Endothelial cell of umbilical vein (primary cell): ENCODE data around the gene LGI4. TPM values are rescaled to one million over a fixed set of nuclear protein-coding genes. Genes with fewer than 3 reads are reported as not detected.

Experiments used
- BruUV-seq: library from RNA; stranded (reverse); fragments of 400-500 nt; replicated peaks from 2 replicates; lab custom pipeline; 2021; lab: Mats Ljungman, UMichigan
- CTCF ChIA-PET: fragments of 300-600, 350-600 bp; sonication (Branson Sonifier 250); formaldehyde crosslinking; loops from one replicate; lab custom pipeline; 2021; ENCODE audit warnings: antibody characterized with exemption, inconsistent platforms; lab: Charles Lee
- POLR2A ChIA-PET: fragments of 300-600, 350-600 bp; sonication (Branson Sonifier 250); formaldehyde crosslinking; loops from one replicate; lab custom pipeline; 2021; ENCODE audit warnings: antibody characterized with exemption, inconsistent platforms; lab: Charles Lee
- DNase-seq: peaks from one replicate; pipeline ENCODE4 v3.0.0-alpha.2; 2011; ENCODE audit warnings: low read depth, low spot score
- FAIRE-seq: peaks from 2 replicates; lab custom pipeline; 2011; peaks lifted over from hg19 to GRCh38; lab: Jason Lieb, UNC
- H2AFZ ChIP-seq: 2 replicates; pipeline ENCODE4 v1.6.0; 2012; ENCODE audit warnings: low read depth, low read length, control low read depth, inconsistent platforms
- H3K27ac ChIP-seq: 2 replicates; pipeline ENCODE4 v1.5.1; 2011; ENCODE audit warnings: low read depth, mild to moderate bottlenecking, control low read depth, low read length, moderate library complexity; ENCODE audit not compliant: insufficient read depth
- H3K27me3 ChIP-seq, 2 experiments: 2 replicates each; pipeline versions ENCODE4 v1.6.0 to v1.6.1; 2011; ENCODE audit warnings: low read length in 2 of 2, mixed read lengths in 1 of 2; ENCODE audit not compliant: control insufficient read depth in 2 of 2, insufficient read depth in 2 of 2
- H3K36me3 ChIP-seq, 2 experiments: 2 replicates in 1 of 2; 3 replicates in 1 of 2; pipeline ENCODE4 v1.5.1; 2011; ENCODE audit warnings: low read length in 2 of 2, mild to moderate bottlenecking in 1 of 2, moderate library complexity in 1 of 2; ENCODE audit not compliant: control insufficient read depth in 2 of 2, insufficient read depth in 2 of 2; ENCODE audit errors: extremely low read depth in 1 of 2
- H3K4me1 ChIP-seq: 3 replicates; pipeline ENCODE4 v1.5.1; 2011; ENCODE audit warnings: mild to moderate bottlenecking, low read length; ENCODE audit not compliant: control insufficient read depth, insufficient read depth; ENCODE audit errors: extremely low read depth
- H3K4me2 ChIP-seq: 2 replicates; pipeline ENCODE4 v1.6.1; 2011; ENCODE audit warnings: low read length, control low read depth, mixed read lengths; ENCODE audit not compliant: insufficient read depth
- H3K4me3 ChIP-seq, 3 experiments: fragments of 200-600 bp in 1 of 3; sonication (generic), shearing (Covaris generic) in 1 of 3; replicated peaks in 1 of 3; 2 replicates each; pipeline ENCODE4 v1.5.1; 2011 to 2016; ENCODE audit warnings: control low read depth in 3 of 3, low read length in 3 of 3, mild to moderate bottlenecking in 2 of 3, inconsistent platforms in 1 of 3, low read depth in 1 of 3, moderate library complexity in 1 of 3; ENCODE audit not compliant: insufficient read depth in 1 of 3
- H3K79me2 ChIP-seq: 2 replicates; pipeline ENCODE4 v1.6.0; 2012; ENCODE audit warnings: low read length, inconsistent platforms; ENCODE audit not compliant: control insufficient read depth, insufficient read depth
- H3K9ac ChIP-seq: replicated peaks from 2 replicates; pipeline ENCODE3; 2011; ENCODE audit warnings: low read length, control low read depth; ENCODE audit not compliant: insufficient read depth; ENCODE audit errors: extremely low read depth
- H3K9me1 ChIP-seq: replicated peaks from 3 replicates; pipeline ENCODE4 v1.6.0; 2011; ENCODE audit warnings: mild to moderate bottlenecking, low read length; ENCODE audit not compliant: control insufficient read depth, insufficient read depth; ENCODE audit errors: extremely low read depth
- H3K9me3 ChIP-seq: replicated peaks from 2 replicates; pipeline ENCODE4 v1.5.1; 2012; ENCODE audit warnings: low read length, inconsistent platforms; ENCODE audit not compliant: control insufficient read depth, insufficient read depth
- H4K20me1 ChIP-seq: replicated peaks from 2 replicates; pipeline ENCODE3; 2011; ENCODE audit warnings: mild to moderate bottlenecking, low read length; ENCODE audit not compliant: control insufficient read depth, insufficient read depth; ENCODE audit errors: extremely low read depth
- EZH2 ChIP-seq: IDR thresholded peaks from 2 replicates; pipeline ENCODE4 v1.6.1; 2012; ENCODE audit warnings: borderline replicate concordance, low read depth, mild to moderate bottlenecking, moderate library complexity, low read length, inconsistent platforms; ENCODE audit not compliant: severe bottlenecking
- FOS ChIP-seq: IDR thresholded peaks from 2 replicates; pipeline ENCODE4 v1.6.1; 2011; ENCODE audit warnings: mild to moderate bottlenecking, low read length, moderate library complexity, borderline replicate concordance; ENCODE audit not compliant: insufficient read depth
- GATA2 ChIP-seq: IDR thresholded peaks from 2 replicates; pipeline ENCODE4 v1.7.0; 2011; ENCODE audit warnings: low read depth, mild to moderate bottlenecking, moderate library complexity, mixed read lengths, low read length; ENCODE audit not compliant: insufficient read length, insufficient read depth
- JUN ChIP-seq: IDR thresholded peaks from 2 replicates; pipeline ENCODE4 v1.6.1; 2011; ENCODE audit warnings: borderline replicate concordance, low read depth; ENCODE audit not compliant: insufficient read length, insufficient read depth
- MAX ChIP-seq: IDR thresholded peaks from 2 replicates; pipeline ENCODE4 v1.6.1; 2011; ENCODE audit not compliant: insufficient read depth, insufficient read length
- MYC ChIP-seq: IDR thresholded peaks from one replicate; pipeline ENCODE4 v1.6.1; 2011; ENCODE audit warnings: mild to moderate bottlenecking, low read depth, low read length
- POLR2A ChIP-seq: IDR thresholded peaks from 2 replicates; pipeline ENCODE4 v1.6.1; 2012; ENCODE audit warnings: low read depth, mild to moderate bottlenecking, control low read depth, low read length
- POLR2AphosphoS5 ChIP-seq: IDR thresholded peaks from 2 replicates; pipeline ENCODE4 v1.6.1; 2012; ENCODE audit warnings: low read depth, mild to moderate bottlenecking, control low read depth, low read length, moderate library complexity; ENCODE audit not compliant: insufficient read depth
- dilution Hi-C: fragments of 300-500 bp; cut with MboI; formaldehyde crosslinking; loops from one replicate; pipeline ENCODE4 v1.15.0; 2019; ENCODE audit warnings: low sequenced_read_pairs; ENCODE audit not compliant: extremely low pct_ligation_motif_present
- intact Hi-C: fragments of 100-400 bp; cut with micrococcal nuclease; formaldehyde crosslinking; loops from one replicate; pipeline ENCODE4 v1.10.0; 2022
- polyA plus RNA-seq, 4 experiments: library from polyadenylated mRNA; depleted of rRNA in 3 of 4; stranded (reverse) in 3 of 4; unstranded in 1 of 4; fragments of >200 nt; gene quantifications; 2 replicates each; pipeline versions ENCODE4 v1.2.1 to v1.2.3, GENCODE V29; 2011 to 2012; ENCODE audit warnings: missing spikeins in 1 of 4
- total RNA-seq: library from RNA; stranded (reverse); gene quantifications from 2 replicates; pipeline ENCODE4 v1.2.3, GENCODE V29; 2021
- TF ChIP-seq, protein P1 (sequence below), 2 donors: IDR thresholded peaks; 1 replicate in 1 of 2; 2 replicates in 1 of 2; pipeline ENCODE4 v1.5.1; 2011; ENCODE audit warnings: low read length in 2 of 2, mild to moderate bottlenecking in 2 of 2, moderate library complexity in 2 of 2, control low read depth in 1 of 2, inconsistent platforms in 1 of 2, low read depth in 1 of 2; ENCODE audit not compliant: insufficient read depth in 1 of 2; ENCODE audit errors: extremely low read depth in 1 of 2

The LGI4 gene
- total and polyA plus RNA-seq, 2 donors (not counting 3 experiments of a cell fraction or from before 2014, with no cell fraction given), result not detected

DNA sequence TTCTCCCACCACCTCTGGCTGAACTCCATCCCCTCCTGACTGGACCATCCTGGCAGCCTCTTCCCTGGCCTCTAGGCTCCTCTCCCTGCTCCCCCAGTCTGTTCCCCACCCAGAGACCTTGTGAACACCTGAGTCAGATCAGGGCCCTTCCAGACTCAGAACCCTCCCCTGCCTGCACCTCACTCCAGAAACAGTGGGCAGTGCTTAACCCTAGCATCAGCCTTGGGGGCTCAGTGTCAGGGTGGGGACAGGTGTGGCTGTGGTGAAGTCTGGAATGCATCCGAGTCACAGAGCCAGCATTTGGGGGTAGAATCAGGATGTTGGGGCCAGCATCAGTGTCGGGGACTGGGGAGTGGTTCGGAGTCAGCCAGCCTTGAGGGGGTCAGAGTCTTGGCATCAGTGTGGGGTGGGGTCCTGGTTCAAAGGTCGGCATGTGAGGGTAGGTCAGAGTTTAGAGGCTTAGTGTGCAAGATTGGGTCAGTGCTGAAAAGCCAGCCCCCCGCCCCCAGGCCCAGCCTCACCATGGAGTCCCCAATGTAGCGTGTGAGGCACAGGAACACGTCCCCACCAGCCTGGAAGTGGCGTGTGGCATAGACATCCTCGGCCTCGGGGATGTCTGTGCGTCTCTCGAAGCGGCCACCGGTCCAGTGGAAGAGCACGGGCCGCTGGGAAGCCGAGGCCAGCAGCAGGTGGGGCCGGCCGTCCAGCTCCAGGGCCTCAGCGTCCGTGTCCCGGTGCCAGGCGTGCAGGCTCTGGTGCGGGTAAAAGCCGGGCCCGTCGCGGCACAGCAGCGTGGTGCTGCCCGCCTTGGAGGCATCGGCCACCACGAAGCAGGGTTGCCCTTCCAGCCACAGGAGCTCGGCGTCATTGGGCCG lies 8.9 kb downstream of the LGI4 start:
- Histone ChIP-seq H3K36me3 (no peaks in the 10 kb centered on the region), H2AFZ (no peak overlapping the region), H3K4me3 (no peak overlapping the region), H3K9me1 (no peaks in the 10 kb centered on the region), H3K27ac (no peak overlapping the region), H3K4me2 (no peak overlapping the region), H3K4me1 (peaks cover 3% of the 10 kb centered on the region), H3K9me3 (no peaks in the 10 kb centered on the region), H3K79me2 (no peaks in the 10 kb centered on the region), H3K9ac (no peak overlapping the region), H3K27me3 (no peaks in the 10 kb centered on the region), H4K20me1 (no peaks in the 10 kb centered on the region)
- DNase-seq (no peak), FAIRE-seq (no peak)
- dilution Hi-C loops, result no loop called here
- TF ChIP-seq FOS, result no peak
- TF ChIP-seq MYC, result no peak
- no peak for TF ChIP-seq JUN
- TF ChIP-seq MAX, result no peak
- TF ChIP-seq EZH2, result no peak
- TF ChIP-seq, protein P1, sequence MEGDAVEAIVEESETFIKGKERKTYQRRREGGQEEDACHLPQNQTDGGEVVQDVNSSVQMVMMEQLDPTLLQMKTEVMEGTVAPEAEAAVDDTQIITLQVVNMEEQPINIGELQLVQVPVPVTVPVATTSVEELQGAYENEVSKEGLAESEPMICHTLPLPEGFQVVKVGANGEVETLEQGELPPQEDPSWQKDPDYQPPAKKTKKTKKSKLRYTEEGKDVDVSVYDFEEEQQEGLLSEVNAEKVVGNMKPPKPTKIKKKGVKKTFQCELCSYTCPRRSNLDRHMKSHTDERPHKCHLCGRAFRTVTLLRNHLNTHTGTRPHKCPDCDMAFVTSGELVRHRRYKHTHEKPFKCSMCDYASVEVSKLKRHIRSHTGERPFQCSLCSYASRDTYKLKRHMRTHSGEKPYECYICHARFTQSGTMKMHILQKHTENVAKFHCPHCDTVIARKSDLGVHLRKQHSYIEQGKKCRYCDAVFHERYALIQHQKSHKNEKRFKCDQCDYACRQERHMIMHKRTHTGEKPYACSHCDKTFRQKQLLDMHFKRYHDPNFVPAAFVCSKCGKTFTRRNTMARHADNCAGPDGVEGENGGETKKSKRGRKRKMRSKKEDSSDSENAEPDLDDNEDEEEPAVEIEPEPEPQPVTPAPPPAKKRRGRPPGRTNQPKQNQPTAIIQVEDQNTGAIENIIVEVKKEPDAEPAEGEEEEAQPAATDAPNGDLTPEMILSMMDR (IDR thresholded peaks at IDR 0.05; ENCODE audit: extremely low read depth in 1 of 2, insufficient read depth in 1 of 2, low read depth in 1 of 2, low read length in 2 of 2), result no peak
- no peak for TF ChIP-seq POLR2AphosphoS5
- TF ChIP-seq GATA2, result no peak
- no peak for TF ChIP-seq POLR2A
- ChIA-PET POLR2A (no interaction called here), CTCF (interaction anchor here (1.1 to 2.1 kb wide), 3 partner anchors 10 to 16 kb away, joined by 3 to 16 read pairs (median 5); no protein-coding TSS in a partner anchor)
- intact Hi-C loops, result no loop called here
- no TSS peak for BruUV-seq
